ENCODE results near the gene HIVEP1. TPM values are rescaled to one million over a fixed set of nuclear protein-coding genes. Genes with fewer than 3 reads are reported as not detected.

The HIVEP1 gene
- total RNA-seq (2021; fragmentation: NEBNext Ultra II Directional; extraction: Animal tissue kit (Norgen Biotek cat#: 25700)) (22.6 and 26.3 TPM in 2 replicates), polyA plus RNA-seq (2011; rRNA removed) (13.0 and 23.1 TPM in 2 replicates), polyA minus RNA-seq (2011; rRNA and poly(A)+ RNA removed) (55.0 and 77.3 TPM in 2 replicates)
- 14.5 TPM for polyA plus RNA-seq (2011; cell fraction: cytosol; rRNA removed)
- polyA plus RNA-seq (2011; cell fraction: nucleus; rRNA removed) = 40.9 TPM
- 14.2 to 16.0 TPM (median 15.4 TPM) in 4 replicates for polyA plus RNA-seq (2012, experiment 1 of 2)
- 1.2 TPM for polyA plus RNA-seq (2012, experiment 2 of 2)
- 11.6 TPM for polyA plus RNA-seq (2013, experiment 1 of 2)
- polyA plus RNA-seq (2013, experiment 2 of 2) = 9.0 TPM
- 21.3 TPM for polyA minus RNA-seq (2011; cell fraction: cytosol; rRNA and poly(A)+ RNA removed)
- 74.2 TPM for polyA minus RNA-seq (2011; cell fraction: nucleus; rRNA and poly(A)+ RNA removed)
- long read RNA-seq, experiment 1, partial matches to known transcripts = 2 of 6 reads
- long read RNA-seq, experiment 1, other reads (novel, unspliced or antisense) = 4 of 6 reads
- long read RNA-seq, experiment 2, partial matches to known transcripts = 0 of 1 reads
- long read RNA-seq, experiment 2, other reads (novel, unspliced or antisense) = 1 of 1 reads

DNA sequence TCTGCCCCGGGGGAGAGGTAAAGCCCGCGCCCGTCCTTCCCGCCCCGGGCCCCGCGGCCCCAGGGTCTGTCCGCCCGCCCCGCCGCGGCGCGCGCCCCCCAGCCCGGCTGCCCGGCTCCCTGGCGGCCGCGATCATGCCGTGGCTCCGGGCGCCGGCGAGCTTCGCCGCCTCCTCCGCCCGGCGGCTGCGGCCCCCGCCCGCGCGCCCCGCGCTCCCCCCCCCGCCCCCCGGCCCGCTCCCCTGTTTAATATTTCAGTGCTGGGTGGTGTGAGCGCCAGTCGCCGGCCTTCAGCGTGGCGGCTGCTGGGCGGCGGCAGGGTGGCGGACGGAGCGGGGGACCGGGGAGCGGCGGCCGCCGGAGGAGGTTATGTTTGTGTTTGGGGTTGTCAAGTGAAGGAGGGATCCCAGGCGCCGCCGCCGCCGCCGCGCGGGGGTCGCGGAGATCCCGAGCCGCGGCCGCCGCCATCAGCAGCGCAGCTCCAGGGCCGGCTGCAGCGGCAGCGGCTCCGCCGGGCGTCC, at the start of gene HIVEP1:
Gene HIVEP1 (plus strand): TSS at position 275 of the 520 bp plus-strand sequence. CDS start 3,317 bp downstream, outside the sequence.
- H2AK5ac ChIP-seq (ENCODE audit: low read depth, low read length) = no peak within 1 kb of the TSS; the same call in 1 of the 2 replicates
- H3K4me1 ChIP-seq (replicated peaks in 1 of 4; ENCODE audit: control insufficient read depth in 3 of 4, insufficient read depth in 4 of 4, low read length in 3 of 4) = peaks cover 2 to 15% (median 7%) of the 10 kb centered on the region in 4 experiments; a peak in 3 of 7 replicates
- no peak for TF ChIP-seq CHD2 (IDR thresholded peaks at IDR 0.05; ENCODE audit: low read length)
- no peak for TF ChIP-seq TCF12 (IDR thresholded peaks at IDR 0.05; ENCODE audit: low read depth, low read length)
- no peak for TF ChIP-seq TEAD4 (IDR thresholded peaks at IDR 0.05; ENCODE audit: low read depth, low read length)
- no peak for TF ChIP-seq RFX5 (IDR thresholded peaks at IDR 0.05; ENCODE audit: borderline replicate concordance, low read depth, low read length)
- TF ChIP-seq KDM4A (IDR thresholded peaks at IDR 0.05; ENCODE audit: low read depth, low read length, severe bottlenecking) = no peak
- no peak for TF ChIP-seq RAD21 (IDR thresholded peaks at IDR 0.05 in 1 of 2, conservative IDR thresholded peaks at IDR 0.05 in 1 of 2; ENCODE audit: low read depth in 2 of 2, low read length in 2 of 2)
- no peak for TF ChIP-seq CTBP2 (IDR thresholded peaks at IDR 0.05; ENCODE audit: borderline replicate concordance, insufficient read depth, insufficient read length, low read length)
- TF ChIP-seq EGR1 (IDR thresholded peaks at IDR 0.05; ENCODE audit: borderline replicate concordance, low read depth, low read length) = no peak
- no peak for TF ChIP-seq SP1 (IDR thresholded peaks at IDR 0.05; ENCODE audit: low read depth, low read length)
- peaks cover 9% of the 10 kb centered on the region for H3K23me2 ChIP-seq (ENCODE audit: low read depth, low read length)
- H3K14ac ChIP-seq (ENCODE audit: insufficient read length) = no peak within 1 kb of the TSS
- peak within 1 kb of the TSS; percentile 86 for H4K8ac ChIP-seq (ENCODE audit: extremely low read depth, insufficient read depth, low read length)
- no peak within 1 kb of the TSS for H3K23ac ChIP-seq (ENCODE audit: insufficient read length)
- no peaks in the 10 kb centered on the region for H4K20me1 ChIP-seq (replicated peaks in 1 of 2; ENCODE audit: control insufficient read depth in 1 of 2, insufficient read depth in 2 of 2, low read length in 2 of 2)
- no peak for FAIRE-seq
- H3K27me3 ChIP-seq (replicated peaks in 1 of 4; ENCODE audit: control insufficient read depth in 3 of 4, extremely low read depth in 1 of 4, insufficient read depth in 3 of 4, low read length in 3 of 4) = no peaks in the 10 kb centered on the region
- H3K36me3 ChIP-seq (ENCODE audit: control insufficient read depth in 2 of 4, insufficient read depth in 4 of 4, low read length in 3 of 4) = peaks cover 3 to 21% (median 8%) of the 10 kb centered on the region in 4 experiments; a peak in 7 of 8 replicates
- WGBS, 2 experiments (ENCODE audit: extremely low coverage in 1 of 2, insufficient coverage in 1 of 2, insufficient read length in 1 of 2, insufficient replicate concordance in 2 of 2, low coverage in 1 of 2, low lambda C conversion rate in 2 of 2, missing lambda C conversion rate in 1 of 2) = 9% methylated on average over 8 of the region's 78 CpGs; no CpG with 5 or more reads in 1 of the 2 experiments
- 0 out of 2 replicates have a peak within 1 kb of the TSS, but pooled peaks have one; percentile 36 for H3K18ac ChIP-seq (ENCODE audit: extremely low read depth, low read length)
- no peak within 1 kb of the TSS for H2BK20ac ChIP-seq (ENCODE audit: low read length)
- ChIA-PET POLR2A (ENCODE audit: partially characterized antibody) (interaction anchor here (0.5 to 0.7 kb wide), 2 partner anchors 124 to 244 kb away, joined by 3 read pairs; no protein-coding TSS in a partner anchor), CTCF (ENCODE audit: partially characterized antibody) (interaction anchor here (0.9 kb wide), 1 partner anchor 278 kb away, joined by 3 read pairs; the partner anchor contains the start of gene EDN1)
- H3K27ac ChIP-seq (ENCODE audit: low read depth, low read length) = peak within 1 kb of the TSS; percentile 70
- H3K4me3 ChIP-seq (ENCODE audit: extremely low read depth in 1 of 4, insufficient read depth in 2 of 4, low read depth in 3 of 4, low read length in 4 of 4) = peak within 1 kb of the TSS; percentile 64 to 86 (median 80)
- H3K79me1 ChIP-seq (ENCODE audit: low read depth, low read length) = peaks cover 5% of the 10 kb centered on the region
- no peak within 1 kb of the TSS for H2BK120ac ChIP-seq (replicated peaks; ENCODE audit: low read depth, low read length)
- H2BK12ac ChIP-seq (ENCODE audit: low read depth, low read length) = no peak within 1 kb of the TSS
- peaks cover 0 to 6% of the 10 kb centered on the region in 2 experiments; a peak in 3 of 4 replicates for H3K9me3 ChIP-seq (ENCODE audit: insufficient read depth in 2 of 2, low read depth in 1 of 2, low read length in 1 of 2)
- no peak within 1 kb of the TSS for H2BK15ac ChIP-seq (ENCODE audit: low read length)
- H3K79me2 ChIP-seq (ENCODE audit: control insufficient read depth in 1 of 2, insufficient read depth in 2 of 2, low read length in 2 of 2) = peaks cover 18 to 50% of the 10 kb centered on the region in 2 experiments
- H2AFZ ChIP-seq (ENCODE audit: low read length) = no peak within 1 kb of the TSS
- peak within 1 kb of the TSS; percentile 92 to 95 for H3K4me2 ChIP-seq (ENCODE audit: insufficient read depth in 1 of 2, low read depth in 2 of 2, low read length in 2 of 2)
- peak within 1 kb of the TSS; percentile 6 to 92 (median 72) for H3K9ac ChIP-seq (replicated peaks in 1 of 4; ENCODE audit: extremely low read depth in 1 of 4, low read depth in 3 of 4, low read length in 3 of 4)
- no peak within 1 kb of the TSS for H3K4ac ChIP-seq (replicated peaks; ENCODE audit: insufficient read length, low read depth, low read length)
- peak within 1 kb of the TSS; percentile 67 for H3K56ac ChIP-seq (replicated peaks; ENCODE audit: insufficient read length, low read depth, low read length)
- no peak for DNase-seq (ENCODE audit: low read depth in 1 of 2, low spot score in 2 of 2)
- H2BK5ac ChIP-seq (ENCODE audit: low read depth, low read length) = peak within 1 kb of the TSS; percentile 86
- H4K91ac ChIP-seq (replicated peaks; ENCODE audit: insufficient read length, low read length) = no peak within 1 kb of the TSS
- H4K5ac ChIP-seq (ENCODE audit: insufficient read length, low read depth, low read length) = peak within 1 kb of the TSS; percentile 87
